ENCODE measurements around the gene VWA3B. TPM values are rescaled to one million over a fixed set of nuclear protein-coding genes. Genes with fewer than 3 reads are reported as not detected.

Gene VWA3B
- polyA plus RNA-seq, 2 of the 4 experiments (the other 2 are of a cell fraction), result not detected

DNA sequence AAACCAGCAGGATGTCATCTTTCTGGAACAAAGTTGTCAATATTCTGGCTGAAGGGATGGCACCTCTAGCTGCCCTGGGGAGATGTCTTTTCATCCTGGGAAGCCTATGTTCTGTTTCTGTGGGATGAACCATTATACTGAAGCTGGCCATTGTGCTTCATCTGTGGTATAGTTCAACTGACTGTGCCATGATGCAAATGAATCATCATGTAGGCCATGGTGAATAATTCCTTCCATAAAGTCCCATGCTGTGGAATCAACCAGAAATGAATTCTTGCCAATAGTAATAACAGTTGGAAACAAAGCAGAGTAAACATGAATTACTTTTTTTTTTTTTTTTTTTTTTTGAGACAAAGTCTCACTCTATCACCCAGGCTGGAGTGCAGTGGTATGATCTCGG, 195.1 kb downstream of the VWA3B start:
- ATAC-seq (no peak), DNase-seq (ENCODE audit: low read depth in 1 of 2, low spot score in 1 of 2) (no peak), FAIRE-seq (no peak)
- no peak overlapping the region for H3K4me2 ChIP-seq
- POLR2A ChIA-PET, result no interaction called here
- no peak for TF ChIP-seq MAZ (IDR thresholded peaks at IDR 0.05; ENCODE audit: borderline replicate concordance, low read depth, low read length)
- TF ChIP-seq ZNF302 (CRISPR knock-in tag; IDR thresholded peaks at IDR 0.05), result no peak
- TF ChIP-seq, protein P1, sequence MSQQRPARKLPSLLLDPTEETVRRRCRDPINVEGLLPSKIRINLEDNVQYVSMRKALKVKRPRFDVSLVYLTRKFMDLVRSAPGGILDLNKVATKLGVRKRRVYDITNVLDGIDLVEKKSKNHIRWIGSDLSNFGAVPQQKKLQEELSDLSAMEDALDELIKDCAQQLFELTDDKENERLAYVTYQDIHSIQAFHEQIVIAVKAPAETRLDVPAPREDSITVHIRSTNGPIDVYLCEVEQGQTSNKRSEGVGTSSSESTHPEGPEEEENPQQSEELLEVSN (IDR thresholded peaks at IDR 0.05; ENCODE audit: borderline replicate concordance, low read depth), result no peak
- no peak for TF ChIP-seq RCOR1 (IDR thresholded peaks at IDR 0.05; ENCODE audit: low read depth, low read length)
- WGBS (ENCODE audit: missing lambda C conversion rate), result 53% methylated on average over 1 of the region's 1 CpG
- H3K27ac ChIP-seq, result no peak overlapping the region
- no peak overlapping the region for H3K4me3 ChIP-seq
- peaks cover 10% of the 10 kb centered on the region; the same call in 2 of the 3 replicates for H3K4me1 ChIP-seq
- CTCF ChIA-PET, result interaction anchor here (0.7 to 2.1 kb wide), 2 partner anchors 13 to 1960 kb away, joined by 3 to 9 read pairs; no protein-coding TSS in a partner anchor
- peaks cover 10% of the 10 kb centered on the region; the same call in 1 of the 3 replicates for H3K9me3 ChIP-seq

DNA sequence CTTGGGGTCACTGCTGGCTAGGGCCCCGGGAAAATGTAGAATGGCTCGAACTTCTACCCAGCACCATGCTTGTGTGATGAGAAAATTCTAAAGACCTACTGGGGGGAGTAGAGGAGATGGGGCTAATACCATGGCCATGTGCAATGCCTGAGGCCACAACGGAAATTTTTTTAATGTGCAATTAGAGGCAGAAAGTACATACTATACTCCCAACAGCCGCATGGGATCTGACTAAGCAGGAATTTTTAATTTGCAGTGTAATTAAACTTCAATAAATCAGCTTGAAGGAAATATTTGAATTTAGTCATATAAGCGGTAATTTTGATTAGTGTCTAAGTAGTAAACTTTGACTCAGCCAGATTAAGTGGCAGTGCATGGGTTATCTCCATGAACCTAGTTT, 206.1 kb downstream of the VWA3B start:
- H3K27ac ChIP-seq, result no peak overlapping the region
- ATAC-seq (no peak), DNase-seq (ENCODE audit: low read depth in 1 of 2, low spot score in 1 of 2) (no peak), FAIRE-seq (no peak)
- peaks cover 9% of the 10 kb centered on the region; the same call in 2 of the 3 replicates for H3K9me3 ChIP-seq
- TF ChIP-seq JUN (IDR thresholded peaks at IDR 0.05) (no peak), ZC3H11A (IDR thresholded peaks at IDR 0.05) (no peak)
- ChIA-PET POLR2A (no interaction called here), CTCF (no interaction called here)
- H3K4me2 ChIP-seq, result no peak overlapping the region
- H3K4me1 ChIP-seq, result no peaks in the 10 kb centered on the region
- WGBS (ENCODE audit: missing lambda C conversion rate), result 47% methylated on average over 5 of the region's 5 CpGs
- H3K4me3 ChIP-seq, result no peak overlapping the region

DNA sequence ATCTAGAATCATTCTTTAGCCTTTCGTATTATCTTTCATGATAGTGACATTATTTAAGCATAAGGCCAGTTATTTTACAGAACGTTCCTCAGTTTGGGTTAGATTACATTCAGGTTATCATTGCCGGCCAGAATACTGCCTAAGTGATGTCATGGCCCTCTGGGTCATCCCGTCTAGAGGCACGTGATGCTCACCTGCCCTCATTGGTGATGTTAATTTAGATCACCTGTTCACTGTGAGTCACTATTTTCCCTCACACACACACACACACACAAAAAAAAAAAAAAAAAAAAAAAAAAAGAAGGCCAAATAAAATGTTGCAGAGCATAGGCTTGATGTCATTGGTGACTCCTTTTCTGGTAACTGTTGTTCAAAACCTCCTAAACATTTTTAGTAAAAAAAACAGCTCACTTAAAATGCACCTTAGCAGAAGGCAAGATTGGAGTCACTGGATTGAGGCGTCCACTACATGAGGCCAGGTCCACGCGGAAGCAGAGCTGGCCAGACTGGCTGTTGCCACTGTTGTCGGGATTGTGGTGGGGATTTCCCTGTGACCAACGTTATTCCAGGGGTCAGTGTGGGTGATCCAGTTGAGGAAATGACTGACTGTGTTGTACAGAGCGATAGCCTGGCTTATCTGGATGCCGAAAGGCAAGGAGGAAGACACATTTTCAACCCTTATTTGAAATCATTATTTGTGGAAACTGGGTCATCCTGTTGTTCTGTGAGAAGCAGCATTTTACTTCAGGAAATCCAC, 207.1 kb downstream of the VWA3B start:
- ATAC-seq, result no peak
- no peak overlapping the region for H3K4me2 ChIP-seq
- no peak for DNase-seq (ENCODE audit: low read depth in 1 of 2, low spot score in 1 of 2)
- H3K4me1 ChIP-seq, result no peaks in the 10 kb centered on the region
- CTCF ChIA-PET, result interaction anchor here (1.5 kb wide), 1 partner anchor 91 kb away, joined by 7 read pairs; no protein-coding TSS in a partner anchor
- H3K27ac ChIP-seq, result no peak overlapping the region
- 57% methylated on average over 12 of the region's 12 CpGs for WGBS (ENCODE audit: missing lambda C conversion rate)
- no peak for TF ChIP-seq NFE2L2 (conservative IDR thresholded peaks at IDR 0.05; ENCODE audit: low read length)
- no peak for TF ChIP-seq RAD21 (conservative IDR thresholded peaks at IDR 0.05 in 1 of 2, IDR thresholded peaks at IDR 0.05 in 1 of 2)
- no peak for TF ChIP-seq MYC (IDR thresholded peaks at IDR 0.05; ENCODE audit: borderline replicate concordance, low read length)
- peaks cover 9% of the 10 kb centered on the region; the same call in 2 of the 3 replicates for H3K9me3 ChIP-seq
- POLR2A ChIA-PET, result no interaction called here
- no peak for FAIRE-seq
- no peak overlapping the region for H3K4me3 ChIP-seq

DNA sequence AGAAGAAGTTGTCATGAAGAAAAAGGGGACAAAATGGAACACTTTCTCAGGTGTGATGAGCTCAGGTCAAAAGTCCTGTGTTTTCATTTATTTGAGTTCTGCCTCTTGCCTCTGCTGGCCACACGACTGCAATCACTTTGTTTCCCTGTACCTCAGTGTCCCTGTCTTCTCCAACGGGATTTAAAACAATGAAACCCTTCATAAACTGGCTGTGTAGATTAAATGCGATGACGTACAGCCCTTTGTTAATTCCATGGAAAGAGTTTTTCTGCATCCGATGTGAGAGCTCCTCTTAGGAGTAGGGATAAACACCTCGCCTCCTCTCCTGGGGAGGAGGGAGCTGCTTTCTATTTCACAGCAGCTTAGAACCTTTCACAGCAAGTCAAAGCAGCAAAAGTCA, 207.7 kb downstream of the VWA3B start:
- no peak overlapping the region for H3K27ac ChIP-seq
- CTCF ChIA-PET, result interaction anchor here (1.5 kb wide), 1 partner anchor 90 kb away, joined by 7 read pairs; no protein-coding TSS in a partner anchor
- DNase-seq (ENCODE audit: low read depth in 1 of 2, low spot score in 1 of 2) (no peak), ATAC-seq (no peak; a peak in 1 of 6 replicates), FAIRE-seq (no peak)
- no peak overlapping the region for H3K4me3 ChIP-seq
- no peaks in the 10 kb centered on the region for H3K4me1 ChIP-seq
- peaks cover 9% of the 10 kb centered on the region; the same call in 2 of the 3 replicates for H3K9me3 ChIP-seq
- H3K4me2 ChIP-seq, result no peak overlapping the region
- POLR2A ChIA-PET, result no interaction called here
- WGBS (ENCODE audit: missing lambda C conversion rate), result 50% methylated on average over 6 of the region's 6 CpGs
- TF ChIP-seq POLR2A (IDR thresholded peaks at IDR 0.05; ENCODE audit: low read length) (no peak), ZFP36 (IDR thresholded peaks at IDR 0.05; ENCODE audit: borderline replicate concordance, partially characterized antibody) (no peak), MAFK (IDR thresholded peaks at IDR 0.05; ENCODE audit: partially characterized antibody) (no peak)
- TF ChIP-seq, protein P2, sequence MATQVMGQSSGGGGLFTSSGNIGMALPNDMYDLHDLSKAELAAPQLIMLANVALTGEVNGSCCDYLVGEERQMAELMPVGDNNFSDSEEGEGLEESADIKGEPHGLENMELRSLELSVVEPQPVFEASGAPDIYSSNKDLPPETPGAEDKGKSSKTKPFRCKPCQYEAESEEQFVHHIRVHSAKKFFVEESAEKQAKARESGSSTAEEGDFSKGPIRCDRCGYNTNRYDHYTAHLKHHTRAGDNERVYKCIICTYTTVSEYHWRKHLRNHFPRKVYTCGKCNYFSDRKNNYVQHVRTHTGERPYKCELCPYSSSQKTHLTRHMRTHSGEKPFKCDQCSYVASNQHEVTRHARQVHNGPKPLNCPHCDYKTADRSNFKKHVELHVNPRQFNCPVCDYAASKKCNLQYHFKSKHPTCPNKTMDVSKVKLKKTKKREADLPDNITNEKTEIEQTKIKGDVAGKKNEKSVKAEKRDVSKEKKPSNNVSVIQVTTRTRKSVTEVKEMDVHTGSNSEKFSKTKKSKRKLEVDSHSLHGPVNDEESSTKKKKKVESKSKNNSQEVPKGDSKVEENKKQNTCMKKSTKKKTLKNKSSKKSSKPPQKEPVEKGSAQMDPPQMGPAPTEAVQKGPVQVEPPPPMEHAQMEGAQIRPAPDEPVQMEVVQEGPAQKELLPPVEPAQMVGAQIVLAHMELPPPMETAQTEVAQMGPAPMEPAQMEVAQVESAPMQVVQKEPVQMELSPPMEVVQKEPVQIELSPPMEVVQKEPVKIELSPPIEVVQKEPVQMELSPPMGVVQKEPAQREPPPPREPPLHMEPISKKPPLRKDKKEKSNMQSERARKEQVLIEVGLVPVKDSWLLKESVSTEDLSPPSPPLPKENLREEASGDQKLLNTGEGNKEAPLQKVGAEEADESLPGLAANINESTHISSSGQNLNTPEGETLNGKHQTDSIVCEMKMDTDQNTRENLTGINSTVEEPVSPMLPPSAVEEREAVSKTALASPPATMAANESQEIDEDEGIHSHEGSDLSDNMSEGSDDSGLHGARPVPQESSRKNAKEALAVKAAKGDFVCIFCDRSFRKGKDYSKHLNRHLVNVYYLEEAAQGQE (IDR thresholded peaks at IDR 0.05), result no peak
- TF ChIP-seq, protein P3, sequence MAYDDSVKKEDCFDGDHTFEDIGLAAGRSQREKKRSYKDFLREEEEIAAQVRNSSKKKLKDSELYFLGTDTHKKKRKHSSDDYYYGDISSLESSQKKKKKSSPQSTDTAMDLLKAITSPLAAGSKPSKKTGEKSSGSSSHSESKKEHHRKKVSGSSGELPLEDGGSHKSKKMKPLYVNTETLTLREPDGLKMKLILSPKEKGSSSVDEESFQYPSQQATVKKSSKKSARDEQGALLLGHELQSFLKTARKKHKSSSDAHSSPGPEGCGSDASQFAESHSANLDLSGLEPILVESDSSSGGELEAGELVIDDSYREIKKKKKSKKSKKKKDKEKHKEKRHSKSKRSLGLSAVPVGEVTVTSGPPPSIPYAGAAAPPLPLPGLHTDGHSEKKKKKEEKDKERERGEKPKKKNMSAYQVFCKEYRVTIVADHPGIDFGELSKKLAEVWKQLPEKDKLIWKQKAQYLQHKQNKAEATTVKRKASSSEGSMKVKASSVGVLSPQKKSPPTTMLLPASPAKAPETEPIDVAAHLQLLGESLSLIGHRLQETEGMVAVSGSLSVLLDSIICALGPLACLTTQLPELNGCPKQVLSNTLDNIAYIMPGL (CRISPR knock-in tag; IDR thresholded peaks at IDR 0.05; ENCODE audit: borderline replicate concordance), result no peak
- TF ChIP-seq, protein P4, sequence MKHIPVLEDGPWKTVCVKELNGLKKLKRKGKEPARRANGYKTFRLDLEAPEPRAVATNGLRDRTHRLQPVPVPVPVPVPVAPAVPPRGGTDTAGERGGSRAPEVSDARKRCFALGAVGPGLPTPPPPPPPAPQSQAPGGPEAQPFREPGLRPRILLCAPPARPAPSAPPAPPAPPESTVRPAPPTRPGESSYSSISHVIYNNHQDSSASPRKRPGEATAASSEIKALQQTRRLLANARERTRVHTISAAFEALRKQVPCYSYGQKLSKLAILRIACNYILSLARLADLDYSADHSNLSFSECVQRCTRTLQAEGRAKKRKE (CRISPR knock-in tag; IDR thresholded peaks at IDR 0.05; ENCODE audit: low read depth), result no peak
- TF ChIP-seq, protein P1 (IDR thresholded peaks at IDR 0.05; ENCODE audit: borderline replicate concordance, low read depth), result no peak
- TF ChIP-seq, protein P5, sequence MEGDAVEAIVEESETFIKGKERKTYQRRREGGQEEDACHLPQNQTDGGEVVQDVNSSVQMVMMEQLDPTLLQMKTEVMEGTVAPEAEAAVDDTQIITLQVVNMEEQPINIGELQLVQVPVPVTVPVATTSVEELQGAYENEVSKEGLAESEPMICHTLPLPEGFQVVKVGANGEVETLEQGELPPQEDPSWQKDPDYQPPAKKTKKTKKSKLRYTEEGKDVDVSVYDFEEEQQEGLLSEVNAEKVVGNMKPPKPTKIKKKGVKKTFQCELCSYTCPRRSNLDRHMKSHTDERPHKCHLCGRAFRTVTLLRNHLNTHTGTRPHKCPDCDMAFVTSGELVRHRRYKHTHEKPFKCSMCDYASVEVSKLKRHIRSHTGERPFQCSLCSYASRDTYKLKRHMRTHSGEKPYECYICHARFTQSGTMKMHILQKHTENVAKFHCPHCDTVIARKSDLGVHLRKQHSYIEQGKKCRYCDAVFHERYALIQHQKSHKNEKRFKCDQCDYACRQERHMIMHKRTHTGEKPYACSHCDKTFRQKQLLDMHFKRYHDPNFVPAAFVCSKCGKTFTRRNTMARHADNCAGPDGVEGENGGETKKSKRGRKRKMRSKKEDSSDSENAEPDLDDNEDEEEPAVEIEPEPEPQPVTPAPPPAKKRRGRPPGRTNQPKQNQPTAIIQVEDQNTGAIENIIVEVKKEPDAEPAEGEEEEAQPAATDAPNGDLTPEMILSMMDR (IDR thresholded peaks at IDR 0.05), result no peak
